ENCODE data around the gene MAP3K7CL.

The MAP3K7CL gene, protein sequence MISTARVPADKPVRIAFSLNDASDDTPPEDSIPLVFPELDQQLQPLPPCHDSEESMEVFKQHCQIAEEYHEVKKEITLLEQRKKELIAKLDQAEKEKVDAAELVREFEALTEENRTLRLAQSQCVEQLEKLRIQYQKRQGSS

DNA sequence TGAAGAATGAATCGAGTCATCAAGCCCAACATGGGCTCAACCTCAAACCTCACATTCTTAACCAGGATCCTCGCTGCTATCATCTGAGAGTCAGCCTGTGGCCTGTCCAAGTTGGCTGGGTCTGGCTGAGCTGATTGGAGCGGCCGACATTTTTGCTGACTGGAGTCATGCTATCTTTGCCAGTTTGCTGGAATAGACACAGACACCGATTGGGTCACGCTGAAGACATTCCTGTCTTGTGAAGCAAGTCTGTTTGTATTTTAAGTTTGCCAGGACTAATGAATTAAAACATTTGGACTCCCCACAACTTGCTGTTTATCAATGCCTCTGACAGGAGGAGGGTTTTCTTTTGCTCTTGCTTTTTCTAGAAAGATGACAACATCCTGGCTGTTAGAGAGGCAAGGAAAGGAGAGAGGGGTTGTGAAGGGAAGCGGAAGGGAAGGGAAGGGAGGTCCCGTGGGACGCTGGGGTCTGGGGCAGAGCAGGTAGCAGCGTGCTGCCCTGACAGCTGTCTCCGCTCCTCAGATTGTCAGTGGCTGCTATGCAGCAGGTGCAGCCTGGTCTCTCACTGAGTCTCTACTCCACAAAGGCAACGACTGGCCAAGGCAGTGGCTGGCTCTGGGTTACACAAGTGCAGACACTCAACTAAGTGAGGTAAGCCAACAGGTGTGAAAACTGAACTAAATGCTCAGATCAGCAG lies at the start of gene MAP3K7CL:
Gene MAP3K7CL (plus strand): TSS at position 375 of the 700 bp plus-strand sequence. CDS start 2,701 bp downstream, outside the sequence.
- DNase-seq: no peak

DNA sequence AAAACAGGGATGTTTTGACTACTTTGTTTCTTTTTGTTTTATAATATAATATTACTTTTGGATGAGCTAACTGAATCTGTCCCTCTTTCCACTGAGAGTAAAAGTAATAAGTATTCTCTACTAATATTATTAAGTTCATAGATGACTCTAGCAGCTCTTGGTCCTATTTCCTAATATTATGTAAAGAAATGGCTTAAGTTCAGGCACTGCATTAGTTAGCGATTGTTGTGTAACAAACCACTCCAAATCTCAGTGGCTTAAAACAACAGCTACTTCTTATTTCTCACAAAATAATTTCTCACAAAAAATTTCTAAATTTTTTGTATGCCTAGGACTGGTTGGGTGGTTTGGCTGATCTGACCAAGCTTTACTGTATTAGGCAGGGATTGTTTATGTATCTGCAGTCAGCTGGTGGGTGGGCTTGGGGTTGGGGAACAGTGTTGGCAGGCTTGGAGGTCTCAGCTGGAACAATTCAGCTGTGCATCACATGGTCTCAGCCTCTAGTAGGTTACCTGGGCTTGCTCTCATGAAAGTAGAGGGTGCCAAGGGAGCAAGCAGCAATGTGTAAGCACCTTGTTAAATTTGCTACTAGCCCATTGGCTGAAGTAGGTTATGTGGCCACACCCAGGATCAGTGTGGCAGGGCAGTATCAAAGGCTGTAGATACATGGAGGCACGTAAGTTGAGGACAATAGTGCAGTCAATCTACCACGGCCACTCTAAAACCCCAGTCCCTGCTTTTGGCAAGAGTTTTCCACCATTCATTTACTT lies 48.2 kb upstream of the MAP3K7CL start:
- no peak for DNase-seq

DNA sequence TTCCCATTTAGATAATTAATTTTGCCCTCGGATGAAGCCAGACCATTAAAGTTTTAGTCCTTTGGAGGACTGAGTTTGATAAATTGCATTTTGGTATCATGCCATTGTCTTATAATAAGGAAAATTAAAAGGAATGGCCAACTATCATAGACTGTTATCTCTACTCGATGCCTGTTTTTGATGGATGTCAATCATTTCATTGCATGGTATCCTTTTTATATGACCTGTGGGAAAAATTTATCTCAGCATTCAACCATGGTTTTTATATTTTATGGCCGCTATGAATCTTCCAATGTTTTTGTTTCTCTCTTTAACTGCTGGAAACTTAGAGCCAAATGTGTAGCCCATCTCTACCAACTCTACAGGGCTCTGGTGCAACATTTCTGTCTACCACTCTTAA lies 47.1 kb upstream of the MAP3K7CL start:
- no peak for DNase-seq

DNA sequence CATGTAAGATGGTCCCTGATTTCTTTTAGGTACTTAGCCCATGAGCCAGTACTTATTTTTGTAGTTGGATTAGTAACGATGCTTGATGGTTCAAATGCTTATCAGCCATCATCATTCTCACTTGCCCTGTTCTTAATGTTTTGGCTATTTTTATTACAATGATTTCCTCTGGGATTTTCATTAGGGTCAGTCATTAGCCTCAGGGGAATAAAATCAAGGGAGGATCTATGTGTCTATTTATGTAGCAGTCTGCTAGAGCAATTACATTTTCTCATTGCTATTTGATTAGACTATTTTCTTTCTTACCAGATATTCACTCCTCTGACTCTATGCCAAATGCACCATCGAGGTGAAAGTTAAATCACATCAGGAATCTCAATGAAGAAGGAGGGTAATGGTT lies 46.1 kb upstream of the MAP3K7CL start:
- DNase-seq: no peak

DNA sequence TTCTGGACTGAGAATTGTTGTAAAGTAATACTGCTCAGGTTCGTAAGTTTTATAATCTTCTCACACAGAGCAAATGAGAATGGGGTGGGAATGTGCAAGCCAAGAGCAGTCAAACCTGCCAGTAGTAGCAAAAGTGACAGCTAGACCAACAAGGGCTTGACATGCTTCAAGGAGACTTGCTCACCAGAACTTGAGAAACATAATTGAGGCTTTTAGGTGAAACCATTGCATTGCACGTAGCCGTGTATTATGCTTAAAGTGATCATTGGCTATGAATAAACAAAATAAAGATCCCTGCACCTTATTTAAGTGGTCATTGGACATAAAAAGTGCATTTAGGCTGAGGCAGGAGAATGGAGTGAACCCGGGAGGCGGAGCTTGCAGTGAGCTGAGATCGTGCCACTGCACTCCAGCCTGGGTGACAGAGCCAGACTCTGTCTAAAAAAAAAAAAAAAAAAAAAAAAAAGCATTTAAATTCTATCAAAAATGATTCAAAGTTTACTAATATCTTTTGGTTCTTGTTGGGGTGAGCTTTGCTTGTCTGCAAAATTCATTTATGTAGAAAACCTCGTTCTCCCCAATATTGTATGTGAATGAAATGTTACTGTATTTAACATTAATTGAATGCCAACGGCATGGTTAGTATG lies 45.2 kb upstream of the MAP3K7CL start:
- no peak for DNase-seq

DNA sequence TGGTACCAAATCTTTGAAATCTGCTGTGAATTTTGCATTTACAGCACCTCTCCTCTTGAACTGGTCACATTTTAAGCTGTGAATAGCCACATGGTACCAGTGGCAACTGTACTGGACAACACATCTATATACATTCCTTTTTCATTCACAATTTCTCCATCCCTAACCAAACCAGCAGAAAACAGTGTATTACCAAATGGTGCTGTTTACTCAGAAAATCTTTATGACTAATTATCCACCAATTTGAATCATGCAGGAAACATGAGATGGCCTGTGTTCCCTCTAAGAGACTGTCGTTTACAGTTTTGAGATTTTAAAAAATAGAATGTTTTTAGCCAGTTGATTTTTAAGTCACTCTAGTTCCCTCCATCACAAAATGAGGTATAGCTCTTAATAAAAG lies 39.4 kb upstream of the MAP3K7CL start:
- DNase-seq: no peak

DNA sequence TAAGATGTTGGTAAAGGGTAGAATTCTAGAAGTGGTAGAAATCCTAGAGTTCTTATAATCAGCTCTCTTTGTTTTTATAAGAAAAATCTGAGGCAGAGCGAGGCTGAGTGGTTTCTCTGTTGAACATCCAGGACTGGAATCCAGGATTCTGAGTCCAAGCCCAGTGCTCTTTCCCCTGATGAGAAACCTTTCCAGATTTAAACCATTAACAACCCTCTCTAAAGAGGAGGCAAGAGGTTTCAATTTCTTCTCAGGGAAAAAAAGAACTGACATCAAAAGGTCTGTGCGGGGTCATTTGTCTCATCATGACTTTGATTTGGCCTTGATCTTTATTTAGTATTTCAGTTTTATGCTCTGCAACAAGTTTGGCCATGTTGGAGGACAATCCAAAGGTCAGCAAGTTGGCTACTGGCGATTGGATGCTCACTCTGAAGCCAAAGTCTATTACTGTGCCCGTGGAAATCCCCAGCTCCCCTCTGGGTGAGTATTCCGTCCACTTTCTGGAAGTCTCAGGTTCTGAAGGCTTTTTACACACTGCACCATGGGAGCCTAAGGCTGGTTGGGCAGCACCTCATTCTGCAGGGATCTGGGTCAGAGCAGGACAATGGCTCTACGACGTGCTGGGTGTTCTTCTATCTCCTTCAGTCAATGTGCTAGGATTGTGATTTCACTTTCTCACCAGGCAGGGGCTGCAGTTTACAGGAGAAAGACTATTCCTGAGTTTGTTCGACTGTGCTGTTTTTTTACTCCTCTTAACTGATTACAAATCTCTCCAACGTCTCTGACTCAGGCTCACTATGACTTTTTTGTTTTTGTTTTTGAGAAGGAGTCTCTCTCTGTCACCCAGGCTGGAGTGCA lies 38.1 kb upstream of the MAP3K7CL start:
- no peak for DNase-seq

DNA sequence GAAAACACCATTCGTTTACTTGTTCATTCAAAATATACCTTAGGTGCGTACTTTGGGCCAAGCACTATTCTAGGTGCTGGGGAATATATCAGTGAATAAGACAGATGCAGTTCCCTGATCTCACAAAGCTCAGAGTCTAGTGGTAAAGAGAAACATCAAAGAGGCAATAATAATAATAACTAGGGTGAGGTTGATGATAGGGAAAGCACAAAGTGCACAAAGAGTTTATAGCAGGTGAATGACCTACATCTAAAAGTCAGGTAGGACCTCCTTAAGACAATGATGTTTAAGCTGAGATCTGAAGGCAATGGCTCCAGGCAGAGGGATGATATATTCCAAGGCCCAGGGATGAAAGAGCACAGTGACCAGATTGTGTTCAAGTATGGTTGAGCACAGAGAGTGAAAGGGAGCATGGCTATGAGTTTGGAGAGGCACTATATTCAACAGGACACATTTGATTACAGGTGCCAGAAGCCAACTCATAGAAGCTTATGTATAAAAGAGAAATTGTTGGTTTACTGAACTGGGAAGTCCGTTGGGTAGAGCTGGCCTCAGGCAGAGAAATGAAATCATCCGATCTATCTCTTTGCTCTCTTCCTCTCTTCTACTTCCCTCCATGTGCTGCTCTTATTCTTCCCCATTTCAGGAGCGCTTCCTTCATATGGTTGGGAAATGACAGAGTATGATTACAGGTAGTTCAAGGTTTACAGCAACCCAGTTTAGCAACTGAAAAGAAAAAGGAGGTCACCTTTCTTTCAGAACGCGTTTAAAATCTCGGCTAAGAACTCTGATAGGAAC lies 34.0 kb upstream of the MAP3K7CL start:
- DNase-seq: no peak

DNA sequence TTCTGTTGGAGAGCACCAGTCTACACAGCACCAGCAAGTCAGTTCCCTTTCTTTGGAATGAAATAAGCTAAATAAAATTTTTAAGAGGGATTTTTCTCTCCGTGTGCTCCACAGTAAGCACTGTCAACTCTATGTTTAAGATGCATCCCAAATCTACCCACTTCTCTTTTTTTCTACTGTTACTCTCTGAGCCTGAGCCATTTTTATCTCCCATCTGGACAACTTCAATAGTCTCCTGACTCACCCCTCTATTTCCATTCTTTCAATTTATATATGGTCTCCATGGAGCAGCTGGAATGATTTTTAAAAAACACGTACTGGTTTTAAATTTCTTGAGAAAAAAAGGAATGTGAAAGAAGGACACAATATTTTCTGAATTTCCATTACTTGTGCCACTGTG lies 32.3 kb upstream of the MAP3K7CL start:
- no peak for DNase-seq

DNA sequence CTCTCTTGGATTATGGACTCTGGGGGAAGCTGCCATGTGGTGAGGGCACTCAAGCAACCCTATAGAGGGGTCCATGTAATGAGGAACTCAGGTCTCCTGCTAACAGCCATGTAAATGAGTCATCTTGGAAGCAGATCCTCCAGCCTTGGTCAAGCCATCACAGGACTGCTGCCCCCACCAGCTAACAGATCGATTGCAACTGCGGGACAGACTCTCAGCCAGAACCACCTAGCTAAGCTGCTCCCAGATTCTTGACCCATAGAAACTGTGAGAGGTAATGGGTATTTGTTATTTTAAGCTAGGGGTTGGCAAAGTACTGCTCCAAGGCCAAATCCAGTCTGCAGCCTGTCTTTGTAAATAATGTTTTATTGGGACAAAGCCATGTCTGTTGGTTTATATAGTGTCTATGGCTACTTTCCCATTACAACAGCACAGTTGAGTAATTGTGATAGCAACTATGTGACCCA lies 27.6 kb upstream of the MAP3K7CL start:
- DNase-seq: no peak

DNA sequence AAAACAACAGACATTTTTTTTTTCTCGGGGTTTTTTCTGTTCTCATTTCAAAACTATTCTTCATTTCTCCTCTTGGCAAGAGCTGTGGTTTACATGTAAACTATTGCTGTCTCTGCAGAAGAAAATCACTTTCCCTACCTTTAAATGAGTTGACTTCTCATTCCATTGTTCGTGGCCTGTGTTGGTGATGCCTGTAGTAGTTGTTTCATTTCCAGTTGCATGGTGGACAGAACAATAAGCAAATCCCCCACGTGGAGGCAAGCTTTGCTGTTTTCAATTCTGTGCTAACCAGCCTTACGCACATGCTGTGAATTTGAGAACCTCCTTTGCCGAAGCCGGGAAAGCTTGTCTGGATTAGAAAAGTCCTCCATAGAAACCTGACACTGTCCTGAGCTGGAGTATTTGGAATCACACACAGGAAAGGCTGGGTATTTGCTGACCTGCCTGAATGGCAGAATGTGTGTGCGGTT lies 26.2 kb upstream of the MAP3K7CL start:
- no peak for DNase-seq

DNA sequence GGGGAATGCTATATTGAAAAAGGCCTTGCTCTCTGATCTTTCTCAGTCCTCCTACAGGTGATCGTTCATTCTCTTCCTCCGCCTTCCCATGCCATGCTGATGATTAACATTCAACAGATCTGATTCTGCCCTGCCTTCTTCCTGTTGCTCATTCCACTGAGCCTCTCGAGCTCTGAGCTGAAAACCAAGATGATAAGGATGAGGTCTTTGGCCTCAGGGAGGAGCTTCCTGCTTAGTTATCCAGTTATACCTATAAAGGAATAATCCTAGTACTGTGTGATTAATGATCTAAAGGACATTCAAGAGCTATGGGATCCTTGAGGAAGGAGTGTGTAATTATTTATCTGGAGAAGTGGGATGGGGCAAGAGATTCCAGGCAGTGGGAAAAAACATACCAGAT lies 25.2 kb upstream of the MAP3K7CL start:
- DNase-seq: no peak

DNA sequence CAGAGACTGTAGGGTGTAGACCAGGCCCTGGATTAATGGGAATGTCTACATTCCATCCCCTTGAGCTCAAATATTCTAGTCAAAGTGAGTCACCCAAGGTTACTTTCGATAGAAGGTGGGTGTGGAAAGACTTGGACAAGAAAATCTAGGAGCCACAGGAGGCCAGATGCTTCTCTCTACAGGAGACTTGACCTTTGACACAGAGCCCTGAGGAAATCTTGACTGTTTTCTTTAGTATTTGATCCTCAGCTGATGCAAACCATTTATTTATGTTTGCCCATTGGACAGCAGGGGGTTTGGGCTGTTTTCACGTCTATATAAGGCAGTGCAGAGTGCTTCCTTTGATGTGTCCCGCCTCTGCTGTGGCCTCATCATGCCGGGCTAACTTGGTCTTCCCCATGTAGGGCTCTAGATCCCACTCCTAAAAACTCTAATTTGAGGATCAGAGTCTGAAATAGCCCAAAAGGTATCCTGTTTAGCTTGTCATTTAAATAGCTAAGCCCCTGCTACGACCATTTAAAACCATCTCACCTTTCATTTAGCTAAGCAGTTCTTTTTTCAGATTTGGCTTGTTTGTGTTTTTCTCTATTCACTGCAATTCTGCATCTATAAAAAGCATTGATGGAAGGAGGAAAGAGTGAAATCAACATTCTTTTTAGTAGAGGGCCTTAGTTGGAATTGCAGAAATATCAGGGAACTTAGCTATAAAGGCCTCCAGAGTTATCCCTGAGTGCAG lies 15.5 kb upstream of the MAP3K7CL start:
- no peak for DNase-seq

DNA sequence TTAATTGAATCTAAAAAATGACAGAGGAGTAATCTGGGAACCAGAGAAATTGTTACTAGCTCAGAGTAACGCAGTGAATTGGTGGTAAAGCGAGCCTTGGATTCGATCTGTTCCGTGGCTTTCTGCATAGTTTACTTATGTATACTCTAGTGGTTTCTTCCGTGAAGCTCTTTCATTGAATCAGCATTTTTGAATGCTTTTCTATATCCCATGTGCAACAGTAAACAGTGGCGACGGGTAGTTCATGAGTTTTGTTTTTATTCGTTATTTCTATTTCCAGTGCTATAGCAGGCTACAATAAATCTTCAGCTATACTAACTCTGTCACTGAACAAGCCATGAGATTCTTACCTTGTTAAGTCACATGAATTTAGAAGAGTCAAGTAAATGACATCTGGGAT lies 14.5 kb upstream of the MAP3K7CL start:
- no peak for DNase-seq

DNA sequence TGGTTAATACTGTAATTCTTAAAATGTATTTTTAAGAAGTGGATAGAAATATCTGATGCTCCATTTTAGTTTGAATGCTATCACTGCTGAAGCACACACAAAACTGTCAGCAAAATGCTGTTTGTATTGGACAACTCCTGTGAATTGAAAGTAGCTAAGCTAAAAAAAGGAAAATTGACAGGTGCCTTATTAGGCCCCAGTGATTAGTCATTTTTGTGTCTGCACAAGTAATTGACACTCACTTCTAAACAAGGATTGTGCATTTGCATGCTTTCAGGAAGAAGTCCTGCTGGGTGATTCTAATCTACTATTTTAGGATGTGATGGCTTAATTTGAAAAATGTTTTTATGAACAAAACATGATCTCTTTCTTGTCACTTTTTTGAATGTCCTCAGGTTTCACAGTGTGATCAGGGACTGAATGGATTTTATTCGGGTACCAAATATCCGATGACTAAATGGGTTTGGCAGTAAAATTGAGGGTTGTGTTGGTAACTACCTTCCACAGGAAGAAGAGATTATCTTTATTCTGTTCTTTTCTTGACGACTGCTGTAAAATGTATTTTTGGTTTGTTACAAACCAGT lies 13.0 kb upstream of the MAP3K7CL start:
- no peak for DNase-seq

DNA sequence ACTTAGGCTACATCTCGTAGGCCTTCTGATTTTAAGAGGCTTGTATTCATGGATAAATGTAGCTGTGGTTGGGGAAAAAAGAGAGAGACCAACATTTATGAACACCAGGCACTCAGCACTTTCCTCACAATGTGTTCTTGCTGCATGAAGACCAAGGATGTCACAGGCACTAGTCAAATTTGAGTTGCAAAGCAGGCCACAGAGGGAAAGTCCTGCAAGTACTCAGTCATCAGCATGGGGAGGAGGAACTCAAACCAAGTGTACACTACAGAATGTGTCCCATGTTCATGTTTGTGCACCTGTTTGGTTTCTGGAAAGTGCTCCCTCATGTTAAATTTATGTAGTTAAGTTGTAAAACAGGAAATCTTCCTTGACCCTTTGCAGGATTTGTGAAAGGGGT lies 8.7 kb upstream of the MAP3K7CL start:
- no peak for DNase-seq

DNA sequence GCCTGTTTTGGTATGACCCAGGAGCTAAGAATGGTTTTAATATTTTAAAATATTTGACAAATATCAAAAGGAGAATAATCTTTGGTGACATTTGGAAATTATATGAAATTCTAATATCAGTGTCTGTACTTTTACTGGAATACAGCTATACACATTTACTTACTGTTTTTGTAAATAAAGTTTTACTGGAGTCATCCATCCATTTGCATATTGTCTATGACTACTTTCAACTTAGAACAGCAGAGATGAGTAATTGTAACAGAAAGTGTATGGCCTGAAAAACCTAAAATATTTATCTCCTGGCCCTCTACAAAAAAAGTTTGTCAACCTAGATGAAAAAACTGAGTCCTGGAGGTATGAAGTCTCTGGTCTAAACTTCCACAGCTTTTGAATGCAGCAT lies 5.8 kb upstream of the MAP3K7CL start:
- no peak for DNase-seq

DNA sequence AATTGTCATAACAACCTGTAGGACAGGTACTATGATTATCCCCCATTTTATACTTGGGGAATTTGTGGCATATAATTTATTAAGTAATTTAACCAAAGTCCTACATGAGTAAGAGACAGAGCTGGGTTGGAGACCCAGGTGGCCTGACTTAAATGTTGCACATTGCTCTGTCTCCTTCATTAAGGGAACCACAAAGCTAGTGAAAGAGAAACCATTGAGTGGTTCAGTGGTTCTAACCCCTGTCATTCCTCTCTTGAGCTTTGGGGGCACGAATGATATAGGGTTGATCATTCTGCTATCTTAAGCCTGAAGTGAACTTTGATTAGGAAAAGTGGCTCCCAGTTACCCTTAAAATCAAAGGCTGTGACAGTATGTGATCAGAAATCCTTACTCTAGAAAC lies 5.3 kb upstream of the MAP3K7CL start:
- DNase-seq: no peak

DNA sequence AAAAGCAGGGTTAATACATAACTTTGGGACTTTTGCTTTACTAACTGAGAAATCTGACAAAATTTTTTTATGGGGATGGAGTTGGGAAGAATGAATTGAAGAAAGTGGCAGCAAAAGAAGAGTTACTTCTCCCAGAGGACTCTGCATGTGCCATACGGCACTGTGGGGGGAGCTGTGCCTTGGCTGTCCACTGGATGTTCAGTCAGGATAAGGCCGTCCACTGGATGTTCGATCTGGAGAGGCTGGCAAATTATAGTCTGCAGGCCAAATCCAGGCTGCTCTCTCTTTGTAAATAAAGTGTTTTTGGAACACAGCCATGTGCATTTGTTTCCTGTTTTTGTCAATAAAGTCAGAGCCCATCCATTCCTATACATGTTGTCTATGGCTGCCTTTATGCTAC lies 4.5 kb upstream of the MAP3K7CL start:
- no peak for DNase-seq

DNA sequence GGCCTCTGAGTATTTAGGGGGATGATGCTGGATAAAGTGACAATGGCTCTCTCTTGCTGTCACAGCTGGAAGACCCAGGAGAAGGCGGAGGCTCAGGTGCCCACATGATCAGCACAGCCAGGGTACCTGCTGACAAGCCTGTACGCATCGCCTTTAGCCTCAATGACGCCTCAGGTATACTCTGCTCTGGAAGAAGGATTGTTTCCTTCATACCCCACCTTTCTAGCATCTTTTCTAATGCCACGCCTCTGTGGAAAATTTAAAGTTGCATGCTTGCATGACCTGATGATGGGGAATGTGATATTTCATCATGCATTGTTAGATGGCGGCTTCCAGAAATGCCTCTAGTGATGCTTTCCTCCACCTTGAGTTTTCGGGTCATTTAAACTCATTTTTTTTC lies 2.8 kb downstream of the MAP3K7CL start:
- no peak for DNase-seq

DNA sequence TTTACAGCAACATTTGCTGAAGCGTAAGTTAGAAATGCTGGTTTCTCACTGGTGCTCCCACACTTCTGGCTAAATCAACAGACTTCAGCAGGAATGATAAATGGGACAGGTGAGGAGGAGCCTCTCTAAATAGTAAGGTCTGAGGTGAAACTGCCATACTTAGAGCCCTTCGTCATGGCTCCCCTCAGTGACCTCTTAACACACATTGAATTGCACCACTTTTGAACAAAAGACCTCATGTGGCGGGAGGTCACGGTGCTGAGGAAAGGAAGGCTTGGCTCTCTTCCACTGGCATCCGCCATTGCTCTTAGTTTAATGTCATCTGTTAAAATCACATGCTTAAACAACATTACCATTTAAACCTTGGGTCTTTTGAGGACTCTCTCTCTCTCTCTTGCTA lies 3.4 kb downstream of the MAP3K7CL start:
- DNase-seq: no peak
